ENCODE measurements around the gene ATP1B2. TPM values are rescaled to one million over a fixed set of nuclear protein-coding genes. Genes with fewer than 3 reads are reported as not detected.
A peak's percentile ranks its signal among the peaks of the same experiment; 100 is the strongest.
"Not testable (repeated sequence)": the region's sequence is repeated elsewhere in the genome, so short reads cannot be mapped to it uniquely, and the experiment has no call there.

ATP1B2 gene
- total and polyA plus RNA-seq, 4 donors: 0.31 to 16.0 (median 0.87) TPM

- Histone ChIP-seq H3K4me3 (no peak overlapping the region), H3K27ac (ENCODE audit: low read depth in 1 of 2, low read length in 1 of 2) (no peak overlapping the region), H3K4me1 (ENCODE audit: control insufficient read depth in 5 of 5, insufficient read depth in 5 of 5, low read length in 5 of 5) (peaks cover 0 to 7% (median 0%) of the 10 kb centered on the region in 5 donors), H3K27me3 (ENCODE audit: control insufficient read depth in 3 of 3, insufficient read depth in 3 of 3, low read length in 2 of 3) (no peaks in the 10 kb centered on the region), H3K9ac (ENCODE audit: insufficient read depth in 1 of 2, low read length in 2 of 2) (no peak overlapping the region), H3K9me3 (ENCODE audit: control insufficient read depth in 4 of 4, insufficient read depth in 3 of 4, low read length in 3 of 4) (no peaks in the 10 kb centered on the region), H3K36me3 (ENCODE audit: control insufficient read depth in 4 of 4, insufficient read depth in 4 of 4, low read length in 4 of 4) (no peaks in the 10 kb centered on the region)
- TF ChIP-seq CTCF (IDR thresholded peaks at IDR 0.05; ENCODE audit: control extremely low read depth, extremely low read depth): no peak
- DNase-seq (peak; percentile 84 to 87 (median 87)), ATAC-seq (ENCODE audit: insufficient read depth, low FRiP score) (no peak)
- WGBS, 2 donors: 26 to 46% methylated on average over 5 of the region's 5 CpGs
Observed at GRCh38 chr17:7634384-7634783, 16.3 kb upstream of the ATP1B2 start.

GRCh38 chr17:7636163-7636562 lies 14.6 kb upstream of the ATP1B2 start:
- Histone ChIP-seq H3K4me3 (no peak overlapping the region), H3K27me3 (ENCODE audit: control insufficient read depth in 3 of 3, insufficient read depth in 3 of 3, low read length in 2 of 3) (no peaks in the 10 kb centered on the region), H3K27ac (ENCODE audit: low read depth in 1 of 2, low read length in 1 of 2) (no peak overlapping the region), H3K4me1 (ENCODE audit: control insufficient read depth in 5 of 5, insufficient read depth in 5 of 5, low read length in 5 of 5) (peaks cover 0 to 7% (median 0%) of the 10 kb centered on the region in 5 donors), H3K36me3 (ENCODE audit: control insufficient read depth in 4 of 4, insufficient read depth in 4 of 4, low read length in 4 of 4) (no peaks in the 10 kb centered on the region), H3K9ac (ENCODE audit: insufficient read depth in 1 of 2, low read length in 2 of 2) (no peak overlapping the region), H3K9me3 (ENCODE audit: control insufficient read depth in 4 of 4, insufficient read depth in 3 of 4, low read length in 3 of 4) (no peaks in the 10 kb centered on the region)
- ATAC-seq (ENCODE audit: insufficient read depth, low FRiP score): no peak
- TF ChIP-seq CTCF (IDR thresholded peaks at IDR 0.05; ENCODE audit: control extremely low read depth, extremely low read depth): no peak
- WGBS, 2 donors: 67 to 82% methylated on average over 5 of the region's 5 CpGs
- DNase-seq: no peak

- no peak overlapping the region for H3K27ac ChIP-seq (ENCODE audit: low read depth in 1 of 2, low read length in 1 of 2)
- no peaks in the 10 kb centered on the region for H3K9me3 ChIP-seq (ENCODE audit: control insufficient read depth in 4 of 4, insufficient read depth in 3 of 4, low read length in 3 of 4)
- H3K27me3 ChIP-seq (ENCODE audit: control insufficient read depth in 3 of 3, insufficient read depth in 3 of 3, low read length in 2 of 3): no peaks in the 10 kb centered on the region
- ATAC-seq (ENCODE audit: insufficient read depth, low FRiP score): no peak
- H3K4me1 ChIP-seq (ENCODE audit: control insufficient read depth in 5 of 5, insufficient read depth in 5 of 5, low read length in 5 of 5): no peaks in the 10 kb centered on the region
- WGBS, 2 donors: 96% methylated on average over 24 to 26 of the region's 26 CpGs
- no peaks in the 10 kb centered on the region for H3K36me3 ChIP-seq (ENCODE audit: control insufficient read depth in 4 of 4, insufficient read depth in 4 of 4, low read length in 4 of 4)
- DNase-seq: no peak
- H3K4me3 ChIP-seq: no peak overlapping the region
- H3K9ac ChIP-seq (ENCODE audit: insufficient read depth in 1 of 2, low read length in 2 of 2): no peak overlapping the region
- no peak for TF ChIP-seq CTCF (IDR thresholded peaks at IDR 0.05; ENCODE audit: control extremely low read depth, extremely low read depth)
Observed at GRCh38 chr17:7640783-7641182, 9.9 kb upstream of the ATP1B2 start.

GRCh38 chr17:7641635-7642034 lies 9.1 kb upstream of the ATP1B2 start:
- not testable (repeated sequence) for DNase-seq; H3K36me3 ChIP-seq (ENCODE audit: control insufficient read depth in 4 of 4, insufficient read depth in 4 of 4, low read length in 4 of 4); H3K27ac ChIP-seq (ENCODE audit: low read depth in 1 of 2, low read length in 1 of 2); H3K27me3 ChIP-seq (ENCODE audit: control insufficient read depth in 3 of 3, insufficient read depth in 3 of 3, low read length in 2 of 3); H3K4me3 ChIP-seq; ATAC-seq (ENCODE audit: insufficient read depth, low FRiP score); H3K9me3 ChIP-seq (ENCODE audit: control insufficient read depth in 4 of 4, insufficient read depth in 3 of 4, low read length in 3 of 4); H3K9ac ChIP-seq (ENCODE audit: insufficient read depth in 1 of 2, low read length in 2 of 2); H3K4me1 ChIP-seq (ENCODE audit: control insufficient read depth in 5 of 5, insufficient read depth in 5 of 5, low read length in 5 of 5)
- WGBS, 2 donors: 62 to 63% methylated on average over 7 of the region's 7 CpGs

Measured in lung (tissue), 12 donors.